COLO668 (cell line): Measurements from ENCODE around the gene GNAT1.
A peak's percentile ranks its signal among the peaks of the same experiment; 100 is the strongest.

Experiments used
- DNase-seq: peaks from one replicate; lab custom pipeline; 2025; ENCODE audit not compliant: unreplicated experiment; lab: John Stamatoyannopoulos, UW

Gene GNAT1

GRCh38 chr3:50174947-50175524 is 16.4 kb upstream of the GNAT1 start:
- DNase-seq, result peak; percentile 65

GRCh38 chr3:50177346-50177745 is 14.1 kb upstream of the GNAT1 start:
- DNase-seq, result peak; percentile 13

GRCh38 chr3:50179710-50180109 is 11.7 kb upstream of the GNAT1 start:
- DNase-seq, result no peak

- DNase-seq, result no peak
Observed at GRCh38 chr3:50181985-50182384, 9.4 kb upstream of the GNAT1 start.

GRCh38 chr3:50182533-50183099 is 8.8 kb upstream of the GNAT1 start:
- no peak for DNase-seq

GRCh38 chr3:50183755-50184154 is 7.7 kb upstream of the GNAT1 start:
- DNase-seq, result no peak

- DNase-seq, result no peak
Observed at GRCh38 chr3:50184242-50184978, 7.0 kb upstream of the GNAT1 start.

GRCh38 chr3:50185230-50185629 is 6.2 kb upstream of the GNAT1 start:
- no peak for DNase-seq

GRCh38 chr3:50186096-50186495 is 5.3 kb upstream of the GNAT1 start:
- DNase-seq, result no peak

GRCh38 chr3:50187750-50188149 is 3.7 kb upstream of the GNAT1 start:
- no peak for DNase-seq

GRCh38 chr3:50189274-50189673 is 2.1 kb upstream of the GNAT1 start:
- peak; percentile 58 for DNase-seq

GRCh38 chr3:50189989-50190388 is 1.4 kb upstream of the GNAT1 start:
- DNase-seq, result no peak

- no peak for DNase-seq
Observed at GRCh38 chr3:50192124-50192523, 714 bp downstream of the GNAT1 start.

- DNase-seq, result peak; percentile 55
Observed at GRCh38 chr3:50192689-50193141, 1.3 kb downstream of the GNAT1 start.

- DNase-seq, result no peak
Observed at GRCh38 chr3:50193286-50193685, 1.9 kb downstream of the GNAT1 start.

- no peak for DNase-seq
Observed at GRCh38 chr3:50193746-50194127, 2.3 kb downstream of the GNAT1 start.

- DNase-seq, result peak; percentile 23
Observed at GRCh38 chr3:50194128-50194902, 2.9 kb downstream of the GNAT1 start.

- DNase-seq, result peak; percentile 12
Observed at GRCh38 chr3:50194903-50195500, 3.6 kb downstream of the GNAT1 start.

- DNase-seq, result peak; percentile 53
Observed at GRCh38 chr3:50195501-50196252, 4.3 kb downstream of the GNAT1 start.

GRCh38 chr3:50196253-50196801 is 4.9 kb downstream of the GNAT1 start:
- no peak for DNase-seq
